H1 (cell line): ENCODE data around the gene RARB. TPM values are rescaled to one million over a fixed set of nuclear protein-coding genes. Genes with fewer than 3 reads are reported as not detected.

Source experiments
- CTCF ChIA-PET: fragments of 300-600 bp; sonication (Branson Sonifier 250); formaldehyde crosslinking; loops from one replicate; lab custom pipeline; 2021; ENCODE audit not compliant: partially characterized antibody; lab: Charles Lee
- POLR2A ChIA-PET: fragments of 300-600 bp; sonication (Branson Sonifier 250); formaldehyde crosslinking; loops from one replicate; lab custom pipeline; 2021; ENCODE audit warnings: inconsistent platforms; ENCODE audit not compliant: partially characterized antibody; lab: Charles Lee
- DNase-seq, 2 experiments: peaks; one replicate each; pipeline versions ENCODE4 v3.0.0 to v3.0.0-alpha.2; 2010 to 2022; ENCODE audit warnings: low spot score in 2 of 2, low read depth in 1 of 2, mixed read lengths in 1 of 2
- FAIRE-seq: peaks from 2 replicates; lab custom pipeline; 2011; peaks lifted over from hg19 to GRCh38; lab: Jason Lieb, UNC
- H2AFZ ChIP-seq: 2 replicates; pipeline ENCODE4 v1.8.1; 2012; ENCODE audit warnings: low read length, inconsistent platforms
- H2AK5ac ChIP-seq: 2 replicates; pipeline ENCODE4 v1.6.1; 2013; ENCODE audit warnings: low read depth, low read length
- H2BK120ac ChIP-seq: replicated peaks from 2 replicates; pipeline ENCODE3; 2013; ENCODE audit warnings: low read depth, low read length, inconsistent platforms
- H2BK12ac ChIP-seq: 2 replicates; pipeline ENCODE4 v1.6.1; 2013; ENCODE audit warnings: low read depth, low read length
- H2BK15ac ChIP-seq: 2 replicates; pipeline ENCODE4 v1.6.1; 2013; ENCODE audit warnings: low read length
- H2BK20ac ChIP-seq: 2 replicates; pipeline ENCODE4 v1.6.1; 2013; ENCODE audit warnings: low read length
- H2BK5ac ChIP-seq: 2 replicates; pipeline ENCODE4 v1.6.1; 2013; ENCODE audit warnings: low read depth, low read length
- H3K14ac ChIP-seq: 2 replicates; pipeline ENCODE4 v1.6.1; 2013; ENCODE audit warnings: inconsistent platforms; ENCODE audit not compliant: insufficient read length
- H3K18ac ChIP-seq: 2 replicates; pipeline ENCODE4 v1.6.1; 2013; ENCODE audit warnings: low read length; ENCODE audit errors: extremely low read depth
- H3K23ac ChIP-seq: 2 replicates; pipeline ENCODE4 v1.6.1; 2013; ENCODE audit warnings: inconsistent platforms; ENCODE audit not compliant: insufficient read length
- H3K23me2 ChIP-seq: 2 replicates; pipeline ENCODE4 v1.6.1; 2013; ENCODE audit warnings: low read depth, low read length
- H3K27ac ChIP-seq: 2 replicates; pipeline ENCODE4 v1.6.1; 2011; ENCODE audit warnings: low read depth, low read length, inconsistent platforms
- H3K27me3 ChIP-seq, 4 experiments: replicated peaks in 1 of 4; 1 replicate in 1 of 4; 2 replicates in 3 of 4; pipeline versions ENCODE4 v1.6.1 to v1.8.1; 2011 to 2013; ENCODE audit warnings: low read length in 3 of 4, mild to moderate bottlenecking in 3 of 4, inconsistent platforms in 2 of 4, mixed read lengths in 2 of 4, moderate library complexity in 1 of 4; ENCODE audit not compliant: control insufficient read depth in 3 of 4, insufficient read depth in 3 of 4; ENCODE audit errors: extremely low read depth in 1 of 4
- H3K36me3 ChIP-seq, 4 experiments: 2 replicates each; pipeline versions ENCODE4 v1.6.1 to v1.8.1; 2011 to 2013; ENCODE audit warnings: mild to moderate bottlenecking in 4 of 4, low read length in 3 of 4, moderate library complexity in 2 of 4, control low read depth in 1 of 4, inconsistent platforms in 1 of 4; ENCODE audit not compliant: insufficient read depth in 4 of 4, control insufficient read depth in 2 of 4
- H3K4ac ChIP-seq: replicated peaks from 2 replicates; pipeline ENCODE3; 2013; ENCODE audit warnings: low read length, low read depth, mixed read lengths, inconsistent platforms; ENCODE audit not compliant: insufficient read length
- H3K4me1 ChIP-seq, 4 experiments: replicated peaks in 1 of 4; 1 replicate in 1 of 4; 2 replicates in 3 of 4; pipeline versions ENCODE4 v1.6.1 to v1.8.1; 2011 to 2013; ENCODE audit warnings: low read length in 3 of 4, inconsistent platforms in 2 of 4, mixed read lengths in 1 of 4; ENCODE audit not compliant: insufficient read depth in 4 of 4, control insufficient read depth in 3 of 4
- H3K4me2 ChIP-seq, 2 experiments: 2 replicates each; pipeline versions ENCODE4 v1.6.1 to v1.8.1; 2011 to 2013; ENCODE audit warnings: low read depth in 2 of 2, low read length in 2 of 2, control low read depth in 1 of 2, inconsistent platforms in 1 of 2, mild to moderate bottlenecking in 1 of 2; ENCODE audit not compliant: insufficient read depth in 1 of 2
- H3K4me3 ChIP-seq, 4 experiments: fragments of 200-600, 300-600 bp in 1 of 4; sonication (generic), shearing (Covaris generic), sonication (Bioruptor Twin) in 1 of 4; 2 replicates each; pipeline versions ENCODE4 v1.5.1 to v1.8.1; 2011 to 2016; ENCODE audit warnings: low read length in 4 of 4, low read depth in 3 of 4, control low read depth in 2 of 4, inconsistent platforms in 2 of 4, mild to moderate bottlenecking in 2 of 4, mixed read lengths in 1 of 4, moderate library complexity in 1 of 4; ENCODE audit not compliant: insufficient read depth in 2 of 4; ENCODE audit errors: extremely low read depth in 1 of 4
- H3K56ac ChIP-seq: replicated peaks from 2 replicates; pipeline ENCODE3; 2013; ENCODE audit warnings: low read depth, mild to moderate bottlenecking, mixed read lengths, low read length, inconsistent platforms; ENCODE audit not compliant: insufficient read length
- H3K79me1 ChIP-seq: 2 replicates; pipeline ENCODE4 v1.6.1; 2013; ENCODE audit warnings: low read depth, low read length, control low read depth
- H3K79me2 ChIP-seq, 2 experiments: 2 replicates each; pipeline versions ENCODE4 v1.6.1 to v1.8.1; 2012 to 2013; ENCODE audit warnings: low read length in 2 of 2, mild to moderate bottlenecking in 2 of 2, inconsistent platforms in 1 of 2; ENCODE audit not compliant: insufficient read depth in 2 of 2, control insufficient read depth in 1 of 2
- H3K9ac ChIP-seq, 4 experiments: replicated peaks in 1 of 4; 1 replicate in 1 of 4; 2 replicates in 3 of 4; pipeline versions ENCODE4 v1.6.1 to v1.8.1; 2011 to 2013; ENCODE audit warnings: low read depth in 3 of 4, low read length in 3 of 4, control low read depth in 2 of 4, mild to moderate bottlenecking in 2 of 4, moderate library complexity in 2 of 4, inconsistent platforms in 1 of 4; ENCODE audit errors: extremely low read depth in 1 of 4
- H3K9me3 ChIP-seq, 2 experiments: 2 replicates each; pipeline versions ENCODE4 v1.6.1 to v1.8.1; 2012 to 2013; ENCODE audit warnings: mild to moderate bottlenecking in 2 of 2, moderate library complexity in 2 of 2, control low read depth in 1 of 2, inconsistent platforms in 1 of 2, low read depth in 1 of 2, low read length in 1 of 2, mixed read lengths in 1 of 2; ENCODE audit not compliant: insufficient read depth in 2 of 2
- H4K20me1 ChIP-seq, 2 experiments: replicated peaks in 1 of 2; 2 replicates each; pipeline versions ENCODE3 to v1.8.1; 2011 to 2013; ENCODE audit warnings: inconsistent platforms in 2 of 2, low read length in 2 of 2, mild to moderate bottlenecking in 1 of 2; ENCODE audit not compliant: insufficient read depth in 2 of 2, control insufficient read depth in 1 of 2
- H4K5ac ChIP-seq: 2 replicates; pipeline ENCODE4 v1.6.1; 2013; ENCODE audit warnings: low read length, low read depth, mixed read lengths, inconsistent platforms; ENCODE audit not compliant: insufficient read length
- H4K8ac ChIP-seq: 2 replicates; pipeline ENCODE4 v1.8.0; 2013; ENCODE audit warnings: mild to moderate bottlenecking, moderate library complexity, low read length, inconsistent platforms; ENCODE audit not compliant: insufficient read depth; ENCODE audit errors: extremely low read depth
- H4K91ac ChIP-seq: replicated peaks from 2 replicates; pipeline ENCODE3; 2013; ENCODE audit warnings: low read length, mixed read lengths, inconsistent platforms; ENCODE audit not compliant: insufficient read length
- CBX5 ChIP-seq: fragments of 300-800, 300-1000 bp; sonication (generic); IDR thresholded peaks from 2 replicates; pipeline ENCODE4 v1.7.1; 2016; ENCODE audit warnings: antibody characterized with exemption, low read length, low read depth
- RAD21 ChIP-seq, 2 experiments: IDR thresholded peaks in 1 of 2; conservative IDR thresholded peaks in 1 of 2; 2 replicates each; pipeline ENCODE4 v1.6.1; 2011; ENCODE audit warnings: low read depth in 2 of 2, low read length in 2 of 2, improper control_type of control experiment in 1 of 2, inconsistent platforms in 1 of 2, mild to moderate bottlenecking in 1 of 2, moderate library complexity in 1 of 2
- SRF ChIP-seq: IDR thresholded peaks from 2 replicates; pipeline ENCODE4 v1.6.1; 2011; ENCODE audit warnings: mild to moderate bottlenecking, low read depth, low read length, moderate library complexity
- WGBS, 2 experiments: shearing (Covaris generic) in 1 of 2; methylation state at CpG; one replicate each; pipeline versions ENCODE4 v1.1.6 to v1.1.7; 2013 to 2015; ENCODE audit warnings: low lambda C conversion rate in 2 of 2, mixed read lengths in 2 of 2, inconsistent platforms in 1 of 2, low coverage in 1 of 2, missing lambda C conversion rate in 1 of 2; ENCODE audit not compliant: insufficient replicate concordance in 2 of 2, insufficient coverage in 1 of 2, insufficient read length in 1 of 2; ENCODE audit errors: extremely low coverage in 1 of 2, missing lambda C conversion rate in 1 of 2; 5-methylcytosine and 5-hydroxymethylcytosine counted together
- polyA plus RNA-seq, 7 experiments: library from polyadenylated mRNA; depleted of rRNA in 3 of 7; stranded (reverse) in 5 of 7; unstranded in 2 of 7; fragments of >200 nt in 5 of 7; fragments of 200-250 nt in 2 of 7; gene quantifications; 1 replicate in 5 of 7; 2 replicates in 1 of 7; 4 replicates in 1 of 7; pipeline versions ENCODE4 v1.2.1 to v1.2.3, GENCODE V29; 2011 to 2013; ENCODE audit warnings: missing spikeins in 2 of 7, mixed read lengths in 2 of 7
- total RNA-seq: library from RNA; stranded (reverse); fragmentation: NEBNext Ultra II Directional; extraction: Animal tissue kit (Norgen Biotek cat#: 25700); gene quantifications from 2 replicates; pipeline ENCODE4 v1.2.1, GENCODE V29; 2021

The RARB gene
- total and polyA plus RNA-seq, 2 of the 8 experiments (the other 6 are each of a cell fraction or from before 2014, with no cell fraction given), result 0.15 to 0.22 TPM

DNA sequence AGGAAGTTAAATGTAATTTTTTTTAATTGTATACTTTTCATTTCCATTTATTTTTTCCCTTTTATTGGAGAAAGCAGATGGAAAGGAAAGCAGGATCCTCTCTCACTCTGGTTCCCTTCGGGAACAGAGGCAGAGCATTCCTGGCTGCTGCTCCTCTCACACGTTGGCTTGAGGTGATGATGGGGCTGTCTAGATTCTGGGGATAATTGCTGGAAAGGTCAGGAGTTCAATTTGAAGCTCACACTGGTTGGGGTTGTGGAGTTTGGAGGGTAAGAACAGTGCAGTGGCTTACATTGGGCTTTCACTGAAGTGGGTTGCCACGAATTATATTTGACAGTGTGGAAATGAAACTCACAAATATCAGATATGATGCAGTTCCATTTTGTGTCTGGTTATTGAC lies 57.6 kb downstream of the RARB start:
- no peak overlapping the region for H3K56ac ChIP-seq
- no peak for TF ChIP-seq RAD21 (IDR thresholded peaks at IDR 0.05 in 1 of 2, conservative IDR thresholded peaks at IDR 0.05 in 1 of 2; ENCODE audit: low read depth in 2 of 2, low read length in 2 of 2)
- no peak for TF ChIP-seq CBX5
- TF ChIP-seq SRF, result no peak
- TF ChIP-seq, all 59 proteins: peak for 0
- Histone ChIP-seq H2BK12ac (no peak overlapping the region), H3K14ac (no peak overlapping the region), H2BK5ac (no peak overlapping the region), H3K23ac (no peak overlapping the region), H3K4me3 (no peak overlapping the region), H4K8ac (no peak overlapping the region; the same call in 1 of the 2 replicates), H3K79me1 (no peaks in the 10 kb centered on the region), H2BK120ac (no peak overlapping the region), H2BK15ac (no peak overlapping the region), H3K27me3 (no peaks in the 10 kb centered on the region), H3K23me2 (no peaks in the 10 kb centered on the region), H3K36me3 (no peaks in the 10 kb centered on the region), H3K4ac (no peak overlapping the region), H3K27ac (no peak overlapping the region), H3K4me2 (no peak overlapping the region), H4K91ac (no peak overlapping the region), H4K20me1 (no peaks in the 10 kb centered on the region), H3K9me3 (no peaks in the 10 kb centered on the region), H3K18ac (no peak overlapping the region), H2BK20ac (no peak overlapping the region), H2AK5ac (no peak overlapping the region), H3K9ac (no peak overlapping the region), H4K5ac (no peak overlapping the region), H3K79me2 (no peaks in the 10 kb centered on the region), H3K4me1 (no peaks in the 10 kb centered on the region), H2AFZ (no peak overlapping the region)
- ChIA-PET POLR2A (no interaction called here), CTCF (no interaction called here)
- DNase-seq (no peak), FAIRE-seq (no peak)
- WGBS, 2 experiments, result 87% methylated on average over 3 of the region's 3 CpGs; no CpG with 5 or more reads in 1 of the 2 experiments
